ENCODE results near the gene GABRB2. TPM values are rescaled to one million over a fixed set of nuclear protein-coding genes. Genes with fewer than 3 reads are reported as not detected.

GABRB2 gene
- total RNA-seq, 1 experiment from 2014 or later, result not detected

- H3K4me1 ChIP-seq (ENCODE audit: control insufficient read depth, insufficient read depth, low read length), result no peaks in the 10 kb centered on the region
- intact Hi-C loops (cut with micrococcal nuclease; ENCODE audit: unreplicated experiment) (no loop called here), in situ Hi-C loops (cut with HindIII; ENCODE audit: low pct_unique_long_range_greater_than_20kb, low sequenced_read_pairs) (no loop called here)
- DNase-seq (ENCODE audit: low read depth, low spot score) (no peak), ATAC-seq (no peak)
- POLR2A ChIA-PET, result no interaction called here
- H3K36me3 ChIP-seq (ENCODE audit: control insufficient read depth, insufficient read depth, low read length), result no peaks in the 10 kb centered on the region
- CTCF ChIA-PET, result no interaction called here
- BruUV-seq (replicated peaks), result no TSS peak
- no peaks in the 10 kb centered on the region for H3K9me3 ChIP-seq (ENCODE audit: control insufficient read depth, insufficient read depth, low read depth, low read length)
- no peak for TF ChIP-seq TCF7L2 (IDR thresholded peaks at IDR 0.05; ENCODE audit: low read depth, low read length)
- TF ChIP-seq CTCF (IDR thresholded peaks at IDR 0.05), result no peak
- no peak for TF ChIP-seq SIN3A (IDR thresholded peaks at IDR 0.05; ENCODE audit: borderline replicate concordance, insufficient read depth, low read depth, low read length)
- no peak for TF ChIP-seq POLR2AphosphoS5 (IDR thresholded peaks at IDR 0.05; ENCODE audit: low read depth, low read length)
- no peak for TF ChIP-seq REST (IDR thresholded peaks at IDR 0.05; ENCODE audit: insufficient read depth in 1 of 2, low read depth in 2 of 2, low read length in 1 of 2)
- no peaks in the 10 kb centered on the region for H3K27me3 ChIP-seq (ENCODE audit: control insufficient read depth, insufficient read depth, low read length)
- H3K4me3 ChIP-seq (ENCODE audit: low read depth in 2 of 2, low read length in 2 of 2), result no peak overlapping the region
- no peak overlapping the region for H3K27ac ChIP-seq (ENCODE audit: low read length)
Observed at GRCh38 chr5:161265006-161265405, 281.5 kb downstream of the GABRB2 start.

- ATAC-seq, result no peak
- ChIA-PET CTCF (no interaction called here), POLR2A (no interaction called here)
- Histone ChIP-seq H3K36me3 (ENCODE audit: control insufficient read depth, insufficient read depth, low read length) (no peaks in the 10 kb centered on the region), H3K27ac (ENCODE audit: low read length) (no peak overlapping the region), H3K9me3 (ENCODE audit: control insufficient read depth, insufficient read depth, low read depth, low read length) (no peaks in the 10 kb centered on the region), H3K4me3 (ENCODE audit: low read depth in 2 of 2, low read length in 2 of 2) (no peak overlapping the region), H3K4me1 (ENCODE audit: control insufficient read depth, insufficient read depth, low read length) (no peaks in the 10 kb centered on the region), H3K27me3 (ENCODE audit: control insufficient read depth, insufficient read depth, low read length) (no peaks in the 10 kb centered on the region)
- no TSS peak for BruUV-seq (replicated peaks)
- TF ChIP-seq SIN3A (IDR thresholded peaks at IDR 0.05; ENCODE audit: borderline replicate concordance, insufficient read depth, low read depth, low read length) (no peak), REST (IDR thresholded peaks at IDR 0.05; ENCODE audit: insufficient read depth in 1 of 2, low read depth in 2 of 2, low read length in 1 of 2) (no peak), TCF7L2 (IDR thresholded peaks at IDR 0.05; ENCODE audit: low read depth, low read length) (no peak), POLR2AphosphoS5 (IDR thresholded peaks at IDR 0.05; ENCODE audit: low read depth, low read length) (no peak), CTCF (IDR thresholded peaks at IDR 0.05) (no peak)
- in situ Hi-C loops (cut with HindIII; ENCODE audit: low pct_unique_long_range_greater_than_20kb, low sequenced_read_pairs) (no loop called here), intact Hi-C loops (cut with micrococcal nuclease; ENCODE audit: unreplicated experiment) (no loop called here)
- DNase-seq (ENCODE audit: low read depth, low spot score), result no peak
Observed at GRCh38 chr5:161263191-161263590, 283.3 kb downstream of the GABRB2 start.

Measured in Panc1 (cell line).